Neural progenitor cell (in vitro differentiated cells): ENCODE measurements around the gene CCDC182.

ENCODE experiments used
- EZH2 ChIP-seq: fragments of 200-600 bp; sonication (generic); IDR thresholded peaks from 2 replicates; pipeline ENCODE4 v1.6.1; 2017; ENCODE audit warnings: antibody characterized with exemption, mild to moderate bottlenecking, moderate library complexity
- EZH2phosphoT487 ChIP-seq: fragments of 200-600 bp; sonication (generic); IDR thresholded peaks from 2 replicates; pipeline ENCODE4 v1.6.1; 2017; ENCODE audit warnings: antibody characterized with exemption
- TF ChIP-seq, protein P1 (sequence below): fragments of 200-600 bp; sonication (generic); IDR thresholded peaks from 2 replicates; pipeline ENCODE4 v1.5.1; 2017; ENCODE audit warnings: antibody characterized with exemption, mild to moderate bottlenecking

DNA sequence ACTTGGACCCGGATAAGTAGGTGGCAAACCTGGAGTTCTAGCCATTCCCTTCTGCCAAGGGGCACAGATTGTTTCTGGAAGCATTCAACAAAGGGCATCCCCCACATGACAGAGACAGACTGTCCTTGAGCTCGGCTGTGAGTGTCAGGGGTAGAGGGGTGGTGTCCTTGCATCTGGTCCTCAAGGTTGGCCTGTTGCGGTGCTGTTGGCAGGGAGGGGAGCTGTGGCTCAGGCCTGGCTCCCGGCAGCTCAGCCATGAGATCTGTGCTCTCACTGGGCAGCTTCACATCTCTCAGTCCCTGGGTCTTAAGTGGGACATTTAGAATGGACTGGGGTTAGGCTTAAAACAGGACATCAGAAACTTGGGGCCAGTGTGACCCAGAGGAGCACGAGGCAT is 20.4 kb downstream of the CCDC182 start:
- TF ChIP-seq, protein P1, sequence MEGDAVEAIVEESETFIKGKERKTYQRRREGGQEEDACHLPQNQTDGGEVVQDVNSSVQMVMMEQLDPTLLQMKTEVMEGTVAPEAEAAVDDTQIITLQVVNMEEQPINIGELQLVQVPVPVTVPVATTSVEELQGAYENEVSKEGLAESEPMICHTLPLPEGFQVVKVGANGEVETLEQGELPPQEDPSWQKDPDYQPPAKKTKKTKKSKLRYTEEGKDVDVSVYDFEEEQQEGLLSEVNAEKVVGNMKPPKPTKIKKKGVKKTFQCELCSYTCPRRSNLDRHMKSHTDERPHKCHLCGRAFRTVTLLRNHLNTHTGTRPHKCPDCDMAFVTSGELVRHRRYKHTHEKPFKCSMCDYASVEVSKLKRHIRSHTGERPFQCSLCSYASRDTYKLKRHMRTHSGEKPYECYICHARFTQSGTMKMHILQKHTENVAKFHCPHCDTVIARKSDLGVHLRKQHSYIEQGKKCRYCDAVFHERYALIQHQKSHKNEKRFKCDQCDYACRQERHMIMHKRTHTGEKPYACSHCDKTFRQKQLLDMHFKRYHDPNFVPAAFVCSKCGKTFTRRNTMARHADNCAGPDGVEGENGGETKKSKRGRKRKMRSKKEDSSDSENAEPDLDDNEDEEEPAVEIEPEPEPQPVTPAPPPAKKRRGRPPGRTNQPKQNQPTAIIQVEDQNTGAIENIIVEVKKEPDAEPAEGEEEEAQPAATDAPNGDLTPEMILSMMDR: no peak
- TF ChIP-seq EZH2 (no peak), EZH2phosphoT487 (no peak)
